Transverse colon (tissue), 4 donors: ENCODE results near the gene SIK3. TPM values are rescaled to one million over a fixed set of nuclear protein-coding genes. Genes with fewer than 3 reads are reported as not detected.

Experiments
- DNase-seq: peaks from one replicate; pipeline ENCODE4 v3.0.0-alpha.2; 2019
- H3K27ac ChIP-seq, 4 donors: fragments of 200-600 bp; sonication (generic); 2 replicates each; pipeline ENCODE4 v1.5.1; 2016 to 2018; ENCODE audit warnings: inconsistent platforms in 4 of 4
- H3K27me3 ChIP-seq: fragments of 200-600 bp; sonication (generic); 2 replicates; pipeline ENCODE4 v1.5.1; 2017; ENCODE audit warnings: inconsistent platforms
- H3K36me3 ChIP-seq, 4 donors: fragments of 200-600 bp; sonication (generic); 2 replicates each; pipeline ENCODE4 v1.5.1; 2017 to 2019; ENCODE audit warnings: inconsistent platforms in 4 of 4
- H3K4me1 ChIP-seq, 4 donors: fragments of 200-600 bp; sonication (generic); 2 replicates each; pipeline ENCODE4 v1.5.1; 2017 to 2020; ENCODE audit warnings: inconsistent platforms in 4 of 4
- H3K4me3 ChIP-seq, 4 donors: fragments of 200-600 bp; sonication (generic); 1 replicate in 1 of 4; 2 replicates in 3 of 4; pipeline versions ENCODE4 v1.5.1 to v1.6.1; 2017 to 2019; ENCODE audit warnings: inconsistent platforms in 4 of 4
- H3K9me3 ChIP-seq, 2 donors: fragments of 200-600 bp; sonication (generic); 2 replicates each; pipeline ENCODE4 v1.5.1; 2017 to 2019; ENCODE audit warnings: inconsistent platforms in 2 of 2
- CTCF ChIP-seq, 5 experiments: fragments of 200-600 bp in 3 of 5; fragments of 450-650 bp in 2 of 5; sonication (generic) in 3 of 5; IDR thresholded peaks; 1 replicate in 2 of 5; 2 replicates in 3 of 5; pipeline ENCODE4 v1.5.1; 2016 to 2017; ENCODE audit warnings: antibody characterized with exemption in 5 of 5, inconsistent platforms in 3 of 5, mild to moderate bottlenecking in 2 of 5, moderate library complexity in 1 of 5
- EP300 ChIP-seq: sonication (generic); formaldehyde crosslinking; IDR thresholded peaks from one replicate; pipeline ENCODE4 v1.6.1; 2017; ENCODE audit warnings: antibody characterized with exemption, low read depth
- POLR2A ChIP-seq: fragments of 450-650 bp; IDR thresholded peaks from one replicate; pipeline ENCODE4 v1.6.1; 2016; ENCODE audit warnings: antibody characterized with exemption, mild to moderate bottlenecking, moderate library complexity
- POLR2AphosphoS5 ChIP-seq, 3 donors: sonication (generic); formaldehyde crosslinking; IDR thresholded peaks; one replicate each; pipeline ENCODE4 v1.6.1; 2016; ENCODE audit warnings: antibody characterized with exemption in 3 of 3
- WGBS, 2 donors: methylation state at CpG; one replicate each; pipeline ENCODE4 v1.1.5; 2018; ENCODE audit warnings: low coverage in 1 of 2; 5-methylcytosine and 5-hydroxymethylcytosine counted together
- in situ Hi-C, 4 donors: fragments of 200-750 bp; cut with MboI; loops; one replicate each; pipeline versions ENCODE4 v1.15.0 to v1.15.1; 2017; ENCODE audit warnings: low sequenced_read_pairs in 3 of 4, low pct_ligation_motif_present in 1 of 4, low pct_unique_long_range_greater_than_20kb in 1 of 4
- intact Hi-C: fragments of 100-400 bp; cut with DNase I; formaldehyde crosslinking; loops from one replicate; pipeline ENCODE4 v1.15.1; 2023; ENCODE audit warnings: low total_unique reads
- total RNA-seq, 4 donors: library from RNA; depleted of rRNA; stranded (reverse); fragments of >200 nt; gene quantifications; one replicate each; pipeline ENCODE4 v1.1.0, GENCODE V29; 2016

SIK3 gene
- total RNA-seq, 4 donors from 2014 or later: 35.6 to 68.6 (median 38.9) TPM

DNA sequence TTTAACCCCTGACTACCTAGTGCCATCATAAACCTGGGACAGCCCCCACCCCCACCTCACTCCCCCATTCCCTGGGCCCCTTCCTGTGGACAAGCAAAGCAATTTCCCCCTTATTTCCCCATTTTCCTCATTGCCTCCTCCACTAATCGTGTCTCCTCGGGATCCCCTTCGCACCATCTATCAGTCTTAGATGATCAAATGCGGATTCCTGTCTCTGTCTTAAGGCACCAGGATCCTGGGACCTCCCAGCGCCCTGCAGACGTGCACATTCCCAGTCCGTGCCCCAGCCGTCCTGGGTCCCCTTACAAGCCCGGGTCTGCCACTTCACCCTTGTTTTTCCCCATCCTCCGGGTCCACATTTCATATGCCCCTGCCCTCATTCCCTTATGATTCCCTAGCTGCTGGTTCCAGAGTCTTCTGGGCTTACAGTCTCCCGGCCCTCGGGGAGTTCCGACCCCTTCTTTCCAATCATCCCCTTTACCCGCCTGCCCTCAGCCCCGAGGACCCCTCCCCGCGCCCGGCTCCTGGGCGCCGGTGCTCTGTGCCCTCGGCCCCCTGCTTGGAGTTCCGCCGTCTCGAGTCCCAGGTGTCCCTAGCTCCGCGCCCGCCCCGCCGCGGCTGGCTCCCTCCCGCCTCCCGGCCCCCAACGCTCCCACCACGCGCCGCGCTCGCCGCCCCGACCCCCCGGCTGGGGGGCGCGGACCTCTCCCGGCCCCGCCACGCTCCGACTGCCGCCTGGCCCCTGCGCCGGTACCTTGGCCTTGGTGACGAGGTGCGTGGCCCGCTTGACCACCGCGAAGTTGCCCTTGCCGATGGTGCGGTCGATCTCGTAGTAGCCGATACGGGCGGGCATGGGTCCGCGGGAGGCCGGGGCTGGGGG lies 599 bp downstream of the SIK3 start:
- intact Hi-C loops (no loop called here), in situ Hi-C loops (loop anchor here in 1 of 4 donors (25.0 kb wide), 1 partner anchor 110 kb away; no protein-coding TSS in a partner anchor)
- Histone ChIP-seq H3K4me3 (peak overlapping the region; percentile 48 to 99 (median 82)), H3K9me3 (no peaks in the 10 kb centered on the region), H3K27ac (peak overlapping the region; percentile 90 to 98 (median 96)), H3K27me3 (no peaks in the 10 kb centered on the region), H3K36me3 (no peaks in the 10 kb centered on the region), H3K4me1 (peaks cover 19 to 48% (median 33%) of the 10 kb centered on the region in 4 donors)
- 2% methylated on average over 30 of the region's 65 CpGs; no CpG with 5 or more reads in 1 of the 2 donors for WGBS, 2 donors
- TF ChIP-seq POLR2A (no peak), EP300 (no peak), POLR2AphosphoS5 (IDR thresholded peaks at IDR 0.05) (no peak), CTCF (IDR thresholded peaks at IDR 0.05) (no peak)
- peak; percentile 44 for DNase-seq

GRCh38 chr11:117097014-117097388 lies 1.2 kb downstream of the SIK3 start:
- Histone ChIP-seq H3K36me3 (no peaks in the 10 kb centered on the region), H3K4me3 (peak overlapping the region; percentile 48 to 99 (median 82)), H3K27me3 (no peaks in the 10 kb centered on the region), H3K27ac (peak overlapping the region; percentile 90 to 98 (median 96)), H3K9me3 (no peaks in the 10 kb centered on the region), H3K4me1 (peaks cover 19 to 55% (median 33%) of the 10 kb centered on the region in 4 donors)
- TF ChIP-seq EP300 (no peak), POLR2AphosphoS5 (IDR thresholded peaks at IDR 0.05) (no peak), CTCF (IDR thresholded peaks at IDR 0.05) (no peak), POLR2A (no peak)
- 34 to 64% methylated on average over 2 to 6 of the region's 6 CpGs for WGBS, 2 donors
- intact Hi-C loops: no loop called here
- in situ Hi-C loops: loop anchor here in 1 of 4 donors (25.0 kb wide), 1 partner anchor 110 kb away; no protein-coding TSS in a partner anchor
- DNase-seq: no peak

DNA sequence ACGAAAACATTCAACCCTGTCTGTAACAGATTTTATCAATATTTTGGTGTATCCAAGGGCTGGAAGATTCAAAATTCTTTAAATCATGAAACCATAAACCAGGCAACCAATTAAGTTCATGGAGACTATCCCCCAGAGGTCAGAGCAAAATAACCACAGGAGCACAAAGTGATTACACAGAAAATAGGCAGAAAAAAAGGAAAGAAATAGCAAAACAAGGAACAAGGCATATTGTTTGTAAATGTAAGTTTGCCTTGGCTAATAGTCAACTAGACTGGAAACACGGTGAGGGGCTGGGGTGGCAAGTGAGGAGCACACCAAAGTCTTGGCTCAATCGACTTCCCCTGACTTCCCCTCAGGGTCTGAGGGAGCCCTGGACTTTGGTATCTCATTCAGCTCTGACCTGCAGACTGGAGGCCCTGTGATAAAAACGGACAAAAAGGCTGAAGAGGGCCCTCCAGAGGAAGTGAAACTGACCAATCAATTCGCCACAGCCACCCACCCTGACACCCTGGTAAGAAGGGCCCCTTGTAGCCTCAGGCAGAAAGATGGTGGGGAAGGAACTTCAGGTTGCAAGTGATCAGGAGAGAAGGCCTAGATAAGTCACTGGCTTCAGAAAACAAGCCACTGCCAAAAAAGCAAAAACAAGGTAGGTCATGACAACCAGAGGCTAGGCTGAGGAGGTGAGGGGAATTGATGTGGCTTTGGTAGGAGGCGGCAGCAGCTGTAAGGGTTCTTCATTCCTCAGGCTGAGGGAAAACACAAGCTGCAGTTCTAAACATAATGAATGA lies 1.8 kb downstream of the SIK3 start:
- DNase-seq: peak; percentile 52
- H3K27me3 ChIP-seq: no peaks in the 10 kb centered on the region
- intact Hi-C loops (no loop called here), in situ Hi-C loops (loop anchor here in 1 of 4 donors (25.0 kb wide), 1 partner anchor 109 kb away; no protein-coding TSS in a partner anchor)
- peak overlapping the region; percentile 90 to 98 (median 96) for H3K27ac ChIP-seq
- no peaks in the 10 kb centered on the region for H3K9me3 ChIP-seq
- H3K4me1 ChIP-seq: peaks cover 19 to 55% (median 33%) of the 10 kb centered on the region in 4 donors
- H3K36me3 ChIP-seq: no peaks in the 10 kb centered on the region
- WGBS, 2 donors: 32 to 34% methylated on average over 6 of the region's 6 CpGs
- peak overlapping the region in 2 of 4 donors; percentile 67 to 98 for H3K4me3 ChIP-seq
- TF ChIP-seq EP300: no peak
- peak in 1 of 3 donors; percentile 9 for TF ChIP-seq POLR2AphosphoS5 (IDR thresholded peaks at IDR 0.05)
- no peak for TF ChIP-seq POLR2A
- no peak for TF ChIP-seq CTCF (IDR thresholded peaks at IDR 0.05)
